HG03460 (cell line): ENCODE results near the gene PPDPF.
"Not testable (repeated sequence)": the region's sequence is repeated elsewhere in the genome, so short reads cannot be mapped to it uniquely, and the experiment has no call there.

Experiments used
- ATAC-seq: cut with Tn5 transposase; IDR thresholded peaks from one replicate; pipeline ENCODE4 v1.9.1; 2021; ENCODE audit not compliant: unreplicated experiment

Gene PPDPF

GRCh38 chr20:63561624-63562396, 41.2 kb downstream of the PPDPF start:
- ATAC-seq, result no peak

- ATAC-seq, result no peak
These were observed 42.1 kb downstream of the PPDPF start for GRCh38 chr20:63562461-63563224.

GRCh38 chr20:63563225-63563935, 42.8 kb downstream of the PPDPF start:
- no peak for ATAC-seq

GRCh38 chr20:63564036-63564810, 43.7 kb downstream of the PPDPF start:
- ATAC-seq, result no peak

GRCh38 chr20:63565021-63565698, 44.6 kb downstream of the PPDPF start:
- ATAC-seq, result no peak

GRCh38 chr20:63565699-63566335, 45.3 kb downstream of the PPDPF start:
- ATAC-seq, result no peak

GRCh38 chr20:63566395-63567135, 46.0 kb downstream of the PPDPF start:
- no peak for ATAC-seq

- ATAC-seq, result no peak
These were observed 46.5 kb downstream of the PPDPF start for GRCh38 chr20:63567136-63567385.

GRCh38 chr20:63567386-63568169, 47.0 kb downstream of the PPDPF start:
- ATAC-seq, result peak; percentile 69

- ATAC-seq, result peak; percentile 6
These were observed 47.8 kb downstream of the PPDPF start for GRCh38 chr20:63568170-63568981.

GRCh38 chr20:63568986-63569949, 48.7 kb downstream of the PPDPF start:
- no peak for ATAC-seq

- ATAC-seq, result no peak
These were observed 49.9 kb downstream of the PPDPF start for GRCh38 chr20:63570281-63571086.

- ATAC-seq, result not testable (repeated sequence)
These were observed 50.5 kb downstream of the PPDPF start for GRCh38 chr20:63571087-63571478.
